Fibroblast of the aortic adventitia (primary cell): Measurements from ENCODE around the gene PARP8. TPM values are rescaled to one million over a fixed set of nuclear protein-coding genes. Genes with fewer than 3 reads are reported as not detected.
A peak's percentile ranks its signal among the peaks of the same experiment; 100 is the strongest.
"Not testable (repeated sequence)": the region's sequence is repeated elsewhere in the genome, so short reads cannot be mapped to it uniquely, and the experiment has no call there.

Experiments
- DNase-seq: peaks from one replicate; pipeline ENCODE4 v3.0.0-alpha.2; 2010; ENCODE audit warnings: low read depth
- H3K4me3 ChIP-seq: 2 replicates; pipeline ENCODE4 v1.5.1; 2011; ENCODE audit warnings: low read depth, mild to moderate bottlenecking, control low read depth, low read length, moderate library complexity
- total RNA-seq: library from RNA; depleted of rRNA; stranded (reverse); fragments of >200 nt; gene quantifications from 2 replicates; pipeline ENCODE4 v1.2.3, GENCODE V29; 2012; ENCODE audit warnings: low replicate concordance
- TF ChIP-seq, protein P1 (sequence below): IDR thresholded peaks from 2 replicates; pipeline ENCODE4 v1.5.1; 2011; ENCODE audit warnings: mild to moderate bottlenecking, low read length, control low read depth, inconsistent platforms; ENCODE audit not compliant: insufficient read depth

The PARP8 gene, protein sequence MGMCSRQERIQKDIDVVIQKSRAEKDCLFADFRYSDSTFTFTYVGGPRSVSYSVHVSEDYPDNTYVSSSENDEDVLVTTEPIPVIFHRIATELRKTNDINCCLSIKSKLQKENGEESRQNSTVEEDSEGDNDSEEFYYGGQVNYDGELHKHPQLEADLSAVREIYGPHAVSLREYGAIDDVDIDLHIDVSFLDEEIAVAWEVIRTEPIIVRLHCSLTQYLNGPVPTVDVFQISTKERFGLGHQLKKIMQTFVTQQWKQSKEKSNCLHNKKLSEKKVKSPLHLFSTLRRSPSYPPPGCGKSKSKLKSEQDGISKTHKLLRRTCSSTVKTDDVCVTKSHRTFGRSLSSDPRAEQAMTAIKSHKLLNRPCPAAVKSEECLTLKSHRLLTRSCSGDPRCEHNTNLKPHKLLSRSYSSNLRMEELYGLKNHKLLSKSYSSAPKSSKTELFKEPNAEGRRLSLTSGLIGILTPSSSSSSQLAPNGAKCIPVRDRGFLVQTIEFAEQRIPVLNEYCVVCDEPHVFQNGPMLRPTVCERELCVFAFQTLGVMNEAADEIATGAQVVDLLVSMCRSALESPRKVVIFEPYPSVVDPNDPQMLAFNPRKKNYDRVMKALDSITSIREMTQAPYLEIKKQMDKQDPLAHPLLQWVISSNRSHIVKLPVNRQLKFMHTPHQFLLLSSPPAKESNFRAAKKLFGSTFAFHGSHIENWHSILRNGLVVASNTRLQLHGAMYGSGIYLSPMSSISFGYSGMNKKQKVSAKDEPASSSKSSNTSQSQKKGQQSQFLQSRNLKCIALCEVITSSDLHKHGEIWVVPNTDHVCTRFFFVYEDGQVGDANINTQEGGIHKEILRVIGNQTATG
- 8.2 and 20.1 TPM in 2 replicates for total RNA-seq

- TF ChIP-seq, protein P1, sequence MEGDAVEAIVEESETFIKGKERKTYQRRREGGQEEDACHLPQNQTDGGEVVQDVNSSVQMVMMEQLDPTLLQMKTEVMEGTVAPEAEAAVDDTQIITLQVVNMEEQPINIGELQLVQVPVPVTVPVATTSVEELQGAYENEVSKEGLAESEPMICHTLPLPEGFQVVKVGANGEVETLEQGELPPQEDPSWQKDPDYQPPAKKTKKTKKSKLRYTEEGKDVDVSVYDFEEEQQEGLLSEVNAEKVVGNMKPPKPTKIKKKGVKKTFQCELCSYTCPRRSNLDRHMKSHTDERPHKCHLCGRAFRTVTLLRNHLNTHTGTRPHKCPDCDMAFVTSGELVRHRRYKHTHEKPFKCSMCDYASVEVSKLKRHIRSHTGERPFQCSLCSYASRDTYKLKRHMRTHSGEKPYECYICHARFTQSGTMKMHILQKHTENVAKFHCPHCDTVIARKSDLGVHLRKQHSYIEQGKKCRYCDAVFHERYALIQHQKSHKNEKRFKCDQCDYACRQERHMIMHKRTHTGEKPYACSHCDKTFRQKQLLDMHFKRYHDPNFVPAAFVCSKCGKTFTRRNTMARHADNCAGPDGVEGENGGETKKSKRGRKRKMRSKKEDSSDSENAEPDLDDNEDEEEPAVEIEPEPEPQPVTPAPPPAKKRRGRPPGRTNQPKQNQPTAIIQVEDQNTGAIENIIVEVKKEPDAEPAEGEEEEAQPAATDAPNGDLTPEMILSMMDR, result no peak
- peak; percentile 60 for DNase-seq
- H3K4me3 ChIP-seq, result peak within 1 kb of the TSS; percentile 93
Measured at GRCh38 chr5:50666261-50667022, at the start of gene PARP8. Gene PARP8 (plus strand): TSS chr5:50666637. CDS start chr5:50667096, 459 bp downstream.

DNA sequence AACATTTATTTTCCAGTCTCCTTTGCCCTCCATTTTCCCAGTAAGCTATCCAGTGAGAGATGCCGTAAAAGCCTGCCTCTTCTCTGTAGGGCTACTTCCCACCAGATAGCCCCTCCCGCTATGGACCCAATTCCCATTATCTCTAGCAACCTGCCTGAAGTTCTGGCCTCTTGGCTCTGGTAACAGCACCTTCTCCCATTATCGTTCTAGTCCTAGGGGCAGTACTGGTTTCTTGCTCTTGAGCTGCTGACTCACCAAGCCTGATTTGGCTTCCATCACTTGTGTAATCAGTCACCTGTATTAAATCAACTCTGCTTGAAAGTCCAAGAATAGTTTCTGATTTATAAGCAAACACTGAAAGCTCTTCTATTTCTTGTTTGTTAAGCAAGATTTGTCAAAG is 42.8 kb upstream of the PARP8 start:
- H3K4me3 ChIP-seq, result no peak overlapping the region
- TF ChIP-seq, protein P1, result no peak
- DNase-seq, result peak; percentile 11

GRCh38 chr5:50634866-50635265 is 31.6 kb upstream of the PARP8 start:
- not testable (repeated sequence) for H3K4me3 ChIP-seq, DNase-seq

DNA sequence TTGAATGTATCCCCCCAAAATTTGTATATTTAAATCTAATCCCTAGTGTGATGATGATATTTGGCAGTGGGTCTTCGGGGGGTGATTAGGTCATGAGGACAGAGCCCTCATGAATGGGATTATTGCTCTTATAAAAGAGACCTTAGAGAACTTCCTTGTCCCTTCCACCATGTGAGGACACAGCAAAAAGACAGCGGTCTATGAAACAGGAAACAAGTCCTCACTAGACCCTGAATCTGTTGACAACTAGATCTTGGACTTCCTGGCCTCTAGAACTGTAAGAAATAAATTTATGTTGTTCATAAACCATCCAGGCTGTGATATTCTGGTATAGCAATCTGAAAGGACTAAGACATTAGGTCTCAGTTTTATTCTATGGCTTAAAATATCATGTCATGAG is 28.9 kb upstream of the PARP8 start:
- not testable (repeated sequence) for DNase-seq, H3K4me3 ChIP-seq

DNA sequence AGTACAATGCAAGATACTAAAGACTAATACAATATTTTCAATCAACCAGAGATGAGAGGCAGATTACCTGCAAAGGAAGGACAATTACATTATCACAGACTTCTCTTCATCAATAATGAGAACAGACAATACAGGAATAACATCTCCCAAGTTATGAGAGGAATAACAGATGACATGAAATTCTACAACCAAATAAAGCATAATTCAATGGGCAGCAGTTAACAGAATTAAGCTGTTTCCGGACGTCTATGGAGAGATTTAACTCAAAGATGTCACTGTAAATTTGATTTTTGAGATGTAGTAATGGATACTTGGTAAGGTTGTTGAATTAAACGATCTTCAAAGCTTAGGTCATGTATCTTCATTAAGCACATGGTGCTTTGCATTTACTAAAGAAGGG is 19.8 kb upstream of the PARP8 start:
- no peak overlapping the region for H3K4me3 ChIP-seq
- TF ChIP-seq, protein P1, result no peak
- no peak for DNase-seq

- TF ChIP-seq, protein P1, result no peak
- H3K4me3 ChIP-seq, result no peak overlapping the region
- DNase-seq, result no peak
Measured at GRCh38 chr5:50647726-50648125, 18.7 kb upstream of the PARP8 start.

DNA sequence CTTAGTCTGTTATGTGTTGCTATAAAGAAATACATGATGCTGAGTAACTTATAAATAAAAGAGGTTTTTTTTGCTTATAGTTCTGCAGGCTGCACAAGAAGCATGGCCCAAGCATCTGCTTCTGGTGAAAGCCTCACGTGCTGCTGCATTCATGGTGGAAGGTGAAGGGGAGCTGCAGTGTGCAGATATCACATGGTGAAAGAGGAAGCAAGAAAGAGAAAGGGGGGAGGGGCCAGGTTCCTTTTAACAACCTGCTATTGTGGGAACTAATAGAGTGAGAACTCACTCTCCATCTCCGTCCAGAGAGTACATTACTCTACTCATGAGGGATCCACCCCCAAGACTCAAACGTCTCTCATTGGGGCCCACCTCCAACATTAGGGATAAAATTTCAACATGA is 12.5 kb upstream of the PARP8 start:
- TF ChIP-seq, protein P1, result no peak
- H3K4me3 ChIP-seq, result no peak overlapping the region
- DNase-seq, result no peak
